SK-N-SH treated with all-trans-retinoic acid at 6 μM for 48 hours (cell line): Measurements from ENCODE around the gene IGSF22.

Experiments
- ATAC-seq: fragments of 200-7000 bp; cut with Tn5 transposase; 3 replicates; pipeline ENCODE4 v1.9.1; 2020; ENCODE audit warnings: mild to moderate bottlenecking, moderate library complexity
- ARNTL ChIP-seq: fragments of 450-650 bp; formaldehyde crosslinking; IDR thresholded peaks from 2 replicates; pipeline ENCODE4 v1.5.0; 2020; ENCODE audit warnings: low read depth, mild to moderate bottlenecking, moderate library complexity, borderline replicate concordance
- BACH2 ChIP-seq: fragments of 250-450 bp; sonication (Bioruptor Pico); IDR thresholded peaks from 2 replicates; pipeline ENCODE4 v1.9.0; 2021; ENCODE audit warnings: mild to moderate bottlenecking, borderline replicate concordance
- CSDC2 ChIP-seq: fragments of 250-450 bp; sonication (Bioruptor Pico); IDR thresholded peaks from 2 replicates; pipeline ENCODE4 v1.5.0; 2020; ENCODE audit warnings: mild to moderate bottlenecking, moderate library complexity
- ESRRG ChIP-seq: fragments of 250-450 bp; sonication (Bioruptor Pico); IDR thresholded peaks from 2 replicates; pipeline ENCODE4 v1.6.1; 2021; ENCODE audit warnings: mild to moderate bottlenecking
- GLIS3 ChIP-seq: fragments of 250-450 bp; sonication (Bioruptor Pico); IDR thresholded peaks from 2 replicates; pipeline ENCODE4 v1.5.0; 2020; ENCODE audit warnings: mild to moderate bottlenecking, moderate library complexity
- OSR1 ChIP-seq: fragments of 250-450 bp; sonication (Bioruptor Pico); IDR thresholded peaks from 2 replicates; pipeline ENCODE4 v1.8.0; 2022; ENCODE audit warnings: moderate library complexity, mild to moderate bottlenecking, inconsistent platforms
- PPARA ChIP-seq: fragments of 250-450 bp; sonication (Bioruptor Pico); IDR thresholded peaks from 2 replicates; pipeline ENCODE4 v1.5.0; 2020; ENCODE audit warnings: mild to moderate bottlenecking, borderline replicate concordance
- SNAI2 ChIP-seq: fragments of 250-450 bp; sonication (Bioruptor Pico); IDR thresholded peaks from 2 replicates; pipeline ENCODE4 v1.5.0; 2020; ENCODE audit warnings: mild to moderate bottlenecking, moderate library complexity
- TCF4 ChIP-seq: fragments of 250-450 bp; sonication (Bioruptor Pico); IDR thresholded peaks from 2 replicates; pipeline ENCODE4 v1.8.0; 2021; ENCODE audit warnings: mild to moderate bottlenecking, moderate library complexity, borderline replicate concordance
- TOX ChIP-seq: fragments of 250-450 bp; sonication (Bioruptor Pico); IDR thresholded peaks from 2 replicates; pipeline ENCODE4 v1.8.0; 2021; ENCODE audit warnings: mild to moderate bottlenecking, moderate library complexity, borderline replicate concordance
- ZC3H10 ChIP-seq: fragments of 250-450 bp; sonication (Bioruptor Pico); IDR thresholded peaks from 2 replicates; pipeline ENCODE4 v1.5.1; 2021; ENCODE audit warnings: mild to moderate bottlenecking, moderate library complexity
- ZFP3 ChIP-seq: fragments of 250-450 bp; sonication (Bioruptor Pico); IDR thresholded peaks from 2 replicates; pipeline ENCODE4 v1.5.0; 2020; ENCODE audit warnings: mild to moderate bottlenecking, moderate library complexity
- ZFP30 ChIP-seq: fragments of 450-650 bp; formaldehyde crosslinking; IDR thresholded peaks from 2 replicates; pipeline ENCODE4 v1.5.0; 2022; ENCODE audit warnings: mild to moderate bottlenecking, moderate library complexity
- ZNF565 ChIP-seq: fragments of 450-650 bp; formaldehyde crosslinking; conservative IDR thresholded peaks from 2 replicates; pipeline ENCODE4 v1.5.0; 2020; ENCODE audit warnings: low read depth, mild to moderate bottlenecking, moderate library complexity
- ZNF70 ChIP-seq: fragments of 450-650 bp; formaldehyde crosslinking; IDR thresholded peaks from 2 replicates; pipeline ENCODE4 v1.5.0; 2020; ENCODE audit warnings: mild to moderate bottlenecking, moderate library complexity
- ZNF8 ChIP-seq: fragments of 450-650 bp; formaldehyde crosslinking; IDR thresholded peaks from 2 replicates; pipeline ENCODE4 v1.5.0; 2020; ENCODE audit warnings: mild to moderate bottlenecking, moderate library complexity
- TF ChIP-seq, protein P1 (sequence below): fragments of 250-450 bp; sonication (Bioruptor Pico); IDR thresholded peaks from 2 replicates; pipeline ENCODE4 v1.5.1; 2021; ENCODE audit warnings: mild to moderate bottlenecking, moderate library complexity
- TF ChIP-seq, protein P2 (sequence below): fragments of 250-450 bp; sonication (Bioruptor Pico); IDR thresholded peaks from 2 replicates; pipeline ENCODE4 v1.8.0; 2020; ENCODE audit warnings: mild to moderate bottlenecking, moderate library complexity, borderline replicate concordance
- TF ChIP-seq, protein P3 (sequence below): fragments of 250-450 bp; sonication (Bioruptor Pico); IDR thresholded peaks from 2 replicates; pipeline ENCODE4 v1.5.1; 2020; ENCODE audit warnings: low read depth, mild to moderate bottlenecking, moderate library complexity
- TF ChIP-seq, protein P4 (sequence below): fragments of 250-450 bp; sonication (Bioruptor Pico); IDR thresholded peaks from 2 replicates; pipeline ENCODE4 v1.8.0; 2021; ENCODE audit warnings: low read depth, mild to moderate bottlenecking, moderate library complexity, borderline replicate concordance
- TF ChIP-seq, protein P5 (sequence below): fragments of 250-450 bp; sonication (Bioruptor Pico); IDR thresholded peaks from 2 replicates; pipeline ENCODE4 v1.5.0; 2020; ENCODE audit warnings: mild to moderate bottlenecking, moderate library complexity

The IGSF22 gene

DNA sequence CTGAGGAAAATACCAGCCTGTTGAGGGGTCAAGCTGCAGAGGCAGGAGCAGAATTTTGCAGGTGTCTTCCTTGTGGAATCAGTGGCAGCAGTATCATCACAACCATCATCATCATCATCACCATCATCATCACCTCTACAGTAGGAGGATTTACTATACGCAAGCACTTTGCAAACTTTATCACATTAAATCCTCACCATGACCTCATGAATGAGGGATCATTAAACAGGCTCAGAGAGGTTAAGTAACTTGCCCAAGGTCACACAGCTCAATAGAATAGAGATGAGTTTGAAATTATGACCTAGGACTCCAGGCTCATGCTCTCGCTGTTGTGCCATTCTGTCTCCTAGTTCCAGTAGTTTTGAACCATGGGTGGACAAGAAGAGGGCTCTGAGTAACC lies 40.0 kb upstream of the IGSF22 start (continued):
- TF ChIP-seq, protein P1, sequence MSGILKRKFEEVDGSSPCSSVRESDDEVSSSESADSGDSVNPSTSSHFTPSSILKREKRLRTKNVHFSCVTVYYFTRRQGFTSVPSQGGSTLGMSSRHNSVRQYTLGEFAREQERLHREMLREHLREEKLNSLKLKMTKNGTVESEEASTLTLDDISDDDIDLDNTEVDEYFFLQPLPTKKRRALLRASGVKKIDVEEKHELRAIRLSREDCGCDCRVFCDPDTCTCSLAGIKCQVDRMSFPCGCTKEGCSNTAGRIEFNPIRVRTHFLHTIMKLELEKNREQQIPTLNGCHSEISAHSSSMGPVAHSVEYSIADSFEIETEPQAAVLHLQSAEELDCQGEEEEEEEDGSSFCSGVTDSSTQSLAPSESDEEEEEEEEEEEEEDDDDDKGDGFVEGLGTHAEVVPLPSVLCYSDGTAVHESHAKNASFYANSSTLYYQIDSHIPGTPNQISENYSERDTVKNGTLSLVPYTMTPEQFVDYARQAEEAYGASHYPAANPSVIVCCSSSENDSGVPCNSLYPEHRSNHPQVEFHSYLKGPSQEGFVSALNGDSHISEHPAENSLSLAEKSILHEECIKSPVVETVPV = no peak
- TF ChIP-seq GLIS3 (CRISPR knock-in tag) (no peak), SNAI2 (CRISPR knock-in tag) (no peak), CSDC2 (no peak), ZC3H10 (no peak), ZFP3 (no peak)

DNA sequence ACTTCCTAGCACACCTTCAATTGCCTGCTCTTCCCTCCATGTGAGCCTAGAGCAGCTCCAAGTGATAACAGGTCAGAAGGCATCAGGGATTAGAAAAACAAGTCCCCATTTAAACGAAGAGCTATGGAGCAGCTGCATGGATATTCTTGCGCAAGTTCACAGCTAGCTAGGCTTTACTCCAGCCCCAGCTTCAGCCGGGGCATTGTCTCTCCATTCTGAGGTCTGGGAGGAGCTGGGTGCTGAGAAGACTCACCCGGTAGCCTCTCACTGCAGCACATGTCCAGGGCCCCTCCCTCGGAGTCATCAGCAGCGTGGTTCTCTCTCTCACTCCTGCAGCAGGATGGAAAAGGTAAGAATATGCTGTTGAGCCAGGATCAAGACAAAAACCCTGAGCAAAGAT lies 39.6 kb upstream of the IGSF22 start:
- no peak for ATAC-seq
- no peak for TF ChIP-seq ARNTL (CRISPR knock-in tag)
- TF ChIP-seq, protein P2, sequence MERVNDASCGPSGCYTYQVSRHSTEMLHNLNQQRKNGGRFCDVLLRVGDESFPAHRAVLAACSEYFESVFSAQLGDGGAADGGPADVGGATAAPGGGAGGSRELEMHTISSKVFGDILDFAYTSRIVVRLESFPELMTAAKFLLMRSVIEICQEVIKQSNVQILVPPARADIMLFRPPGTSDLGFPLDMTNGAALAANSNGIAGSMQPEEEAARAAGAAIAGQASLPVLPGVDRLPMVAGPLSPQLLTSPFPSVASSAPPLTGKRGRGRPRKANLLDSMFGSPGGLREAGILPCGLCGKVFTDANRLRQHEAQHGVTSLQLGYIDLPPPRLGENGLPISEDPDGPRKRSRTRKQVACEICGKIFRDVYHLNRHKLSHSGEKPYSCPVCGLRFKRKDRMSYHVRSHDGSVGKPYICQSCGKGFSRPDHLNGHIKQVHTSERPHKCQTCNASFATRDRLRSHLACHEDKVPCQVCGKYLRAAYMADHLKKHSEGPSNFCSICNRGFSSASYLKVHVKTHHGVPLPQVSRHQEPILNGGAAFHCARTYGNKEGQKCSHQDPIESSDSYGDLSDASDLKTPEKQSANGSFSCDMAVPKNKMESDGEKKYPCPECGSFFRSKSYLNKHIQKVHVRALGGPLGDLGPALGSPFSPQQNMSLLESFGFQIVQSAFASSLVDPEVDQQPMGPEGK (CRISPR knock-in tag) = no peak
- TF ChIP-seq ZNF8 = no peak
- TF ChIP-seq, protein P3, sequence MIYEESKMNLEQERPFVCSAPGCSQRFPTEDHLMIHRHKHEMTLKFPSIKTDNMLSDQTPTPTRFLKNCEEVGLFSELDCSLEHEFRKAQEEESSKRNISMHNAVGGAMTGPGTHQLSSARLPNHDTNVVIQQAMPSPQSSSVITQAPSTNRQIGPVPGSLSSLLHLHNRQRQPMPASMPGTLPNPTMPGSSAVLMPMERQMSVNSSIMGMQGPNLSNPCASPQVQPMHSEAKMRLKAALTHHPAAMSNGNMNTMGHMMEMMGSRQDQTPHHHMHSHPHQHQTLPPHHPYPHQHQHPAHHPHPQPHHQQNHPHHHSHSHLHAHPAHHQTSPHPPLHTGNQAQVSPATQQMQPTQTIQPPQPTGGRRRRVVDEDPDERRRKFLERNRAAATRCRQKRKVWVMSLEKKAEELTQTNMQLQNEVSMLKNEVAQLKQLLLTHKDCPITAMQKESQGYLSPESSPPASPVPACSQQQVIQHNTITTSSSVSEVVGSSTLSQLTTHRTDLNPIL (CRISPR knock-in tag) = no peak
- TF ChIP-seq TCF4 (CRISPR knock-in tag) = no peak
- no peak for TF ChIP-seq ZC3H10
- no peak for TF ChIP-seq ZFP3
- TF ChIP-seq PPARA = no peak
- TF ChIP-seq SNAI2 (CRISPR knock-in tag) = no peak
- TF ChIP-seq ZNF70 (CRISPR knock-in tag) = no peak
- TF ChIP-seq, protein P1 = no peak
- no peak for TF ChIP-seq ZFP30 (CRISPR knock-in tag)
- TF ChIP-seq ESRRG (CRISPR knock-in tag) = no peak
- no peak for TF ChIP-seq TOX (CRISPR knock-in tag)
- TF ChIP-seq, protein P4, sequence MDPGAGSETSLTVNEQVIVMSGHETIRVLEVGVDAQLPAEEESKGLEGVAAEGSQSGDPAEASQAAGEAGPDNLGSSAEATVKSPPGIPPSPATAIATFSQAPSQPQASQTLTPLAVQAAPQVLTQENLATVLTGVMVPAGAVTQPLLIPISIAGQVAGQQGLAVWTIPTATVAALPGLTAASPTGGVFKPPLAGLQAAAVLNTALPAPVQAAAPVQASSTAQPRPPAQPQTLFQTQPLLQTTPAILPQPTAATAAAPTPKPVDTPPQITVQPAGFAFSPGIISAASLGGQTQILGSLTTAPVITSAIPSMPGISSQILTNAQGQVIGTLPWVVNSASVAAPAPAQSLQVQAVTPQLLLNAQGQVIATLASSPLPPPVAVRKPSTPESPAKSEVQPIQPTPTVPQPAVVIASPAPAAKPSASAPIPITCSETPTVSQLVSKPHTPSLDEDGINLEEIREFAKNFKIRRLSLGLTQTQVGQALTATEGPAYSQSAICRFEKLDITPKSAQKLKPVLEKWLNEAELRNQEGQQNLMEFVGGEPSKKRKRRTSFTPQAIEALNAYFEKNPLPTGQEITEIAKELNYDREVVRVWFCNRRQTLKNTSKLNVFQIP (CRISPR knock-in tag) = no peak
- no peak for TF ChIP-seq GLIS3 (CRISPR knock-in tag)
- no peak for TF ChIP-seq OSR1 (CRISPR knock-in tag)
- TF ChIP-seq BACH2 = no peak

DNA sequence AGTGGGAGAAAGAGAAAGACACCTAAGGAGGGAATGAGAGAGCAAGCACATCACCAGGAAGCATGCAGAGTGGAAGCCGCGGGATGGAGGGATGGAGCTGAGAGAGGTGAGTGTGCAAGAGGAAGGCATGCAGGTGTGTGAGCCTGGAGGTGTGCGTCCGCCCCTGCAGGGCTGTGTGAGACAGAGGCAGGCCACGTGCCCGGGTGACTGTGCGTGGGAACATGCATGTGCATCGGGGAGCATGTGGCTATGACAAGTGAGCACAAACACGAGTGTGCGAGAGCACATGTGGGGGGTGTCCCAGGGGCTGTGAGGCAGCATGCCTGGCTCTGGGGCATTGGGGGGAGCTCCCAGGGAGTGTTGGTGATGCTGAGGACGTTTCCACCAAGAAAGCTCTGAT lies 35.8 kb upstream of the IGSF22 start:
- ATAC-seq = no peak
- TF ChIP-seq ZNF8 (no peak), ZFP3 (no peak), ZC3H10 (no peak), OSR1 (CRISPR knock-in tag) (no peak), CSDC2 (no peak), ZNF70 (CRISPR knock-in tag) (no peak), SNAI2 (CRISPR knock-in tag) (no peak), TCF4 (CRISPR knock-in tag) (no peak), ZNF565 (CRISPR knock-in tag) (no peak)
- TF ChIP-seq, protein P2 (CRISPR knock-in tag) = no peak
- TF ChIP-seq, protein P3 (CRISPR knock-in tag) = no peak
- TF ChIP-seq, protein P5, sequence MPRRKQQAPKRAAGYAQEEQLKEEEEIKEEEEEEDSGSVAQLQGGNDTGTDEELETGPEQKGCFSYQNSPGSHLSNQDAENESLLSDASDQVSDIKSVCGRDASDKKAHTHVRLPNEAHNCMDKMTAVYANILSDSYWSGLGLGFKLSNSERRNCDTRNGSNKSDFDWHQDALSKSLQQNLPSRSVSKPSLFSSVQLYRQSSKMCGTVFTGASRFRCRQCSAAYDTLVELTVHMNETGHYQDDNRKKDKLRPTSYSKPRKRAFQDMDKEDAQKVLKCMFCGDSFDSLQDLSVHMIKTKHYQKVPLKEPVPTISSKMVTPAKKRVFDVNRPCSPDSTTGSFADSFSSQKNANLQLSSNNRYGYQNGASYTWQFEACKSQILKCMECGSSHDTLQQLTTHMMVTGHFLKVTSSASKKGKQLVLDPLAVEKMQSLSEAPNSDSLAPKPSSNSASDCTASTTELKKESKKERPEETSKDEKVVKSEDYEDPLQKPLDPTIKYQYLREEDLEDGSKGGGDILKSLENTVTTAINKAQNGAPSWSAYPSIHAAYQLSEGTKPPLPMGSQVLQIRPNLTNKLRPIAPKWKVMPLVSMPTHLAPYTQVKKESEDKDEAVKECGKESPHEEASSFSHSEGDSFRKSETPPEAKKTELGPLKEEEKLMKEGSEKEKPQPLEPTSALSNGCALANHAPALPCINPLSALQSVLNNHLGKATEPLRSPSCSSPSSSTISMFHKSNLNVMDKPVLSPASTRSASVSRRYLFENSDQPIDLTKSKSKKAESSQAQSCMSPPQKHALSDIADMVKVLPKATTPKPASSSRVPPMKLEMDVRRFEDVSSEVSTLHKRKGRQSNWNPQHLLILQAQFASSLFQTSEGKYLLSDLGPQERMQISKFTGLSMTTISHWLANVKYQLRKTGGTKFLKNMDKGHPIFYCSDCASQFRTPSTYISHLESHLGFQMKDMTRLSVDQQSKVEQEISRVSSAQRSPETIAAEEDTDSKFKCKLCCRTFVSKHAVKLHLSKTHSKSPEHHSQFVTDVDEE (CRISPR knock-in tag) = no peak
